GM19099 (cell line): ENCODE results near the gene DCAF15.
A peak's percentile ranks its signal among the peaks of the same experiment; 100 is the strongest.

Source experiments
- POLR2A ChIP-seq: IDR thresholded peaks from 3 replicates; pipeline ENCODE4 v1.6.1; 2011; ENCODE audit warnings: low read depth; ENCODE audit not compliant: insufficient read length; ENCODE audit errors: extremely low read depth

DCAF15 gene

GRCh38 chr19:14006766-14007562 lies 54.7 kb downstream of the DCAF15 start:
- TF ChIP-seq POLR2A = peak; percentile 70
